WTC11 (cell line): ENCODE data around the gene RFPL1. TPM values are rescaled to one million over a fixed set of nuclear protein-coding genes. Genes with fewer than 3 reads are reported as not detected.
A peak's percentile ranks its signal among the peaks of the same experiment; 100 is the strongest.

Source experiments
- ATAC-seq: fragments of 200-7000 bp; cut with Tn5 transposase; 2 replicates; pipeline ENCODE4 v1.10.0; 2021; ENCODE audit warnings: mild to moderate bottlenecking, moderate library complexity
- CTCF ChIA-PET: fragments of 300-600 bp; sonication (Branson Sonifier 250); formaldehyde crosslinking; loops from one replicate; lab custom pipeline; 2021; ENCODE audit warnings: antibody characterized with exemption; lab: Charles Lee
- POLR2A ChIA-PET: fragments of 350-600 bp; sonication (Branson Sonifier 250); formaldehyde crosslinking; loops from one replicate; lab custom pipeline; 2021; ENCODE audit warnings: antibody characterized with exemption; lab: Charles Lee
- DNase-seq: peaks from one replicate; pipeline ENCODE4 v3.0.0; 2021; ENCODE audit warnings: low spot score
- H3K27ac Mint-ChIP-seq: 2 replicates; pipeline ENCODE4 v1.8.0; 2021; ENCODE audit warnings: mixed read lengths
- H3K27me3 Mint-ChIP-seq: 2 replicates; pipeline ENCODE4 v1.8.0; 2021; ENCODE audit warnings: low read depth, mild to moderate bottlenecking, moderate library complexity, mixed read lengths
- H3K36me3 Mint-ChIP-seq: 2 replicates; pipeline ENCODE4 v1.8.0; 2021; ENCODE audit warnings: mixed read lengths
- H3K4me1 Mint-ChIP-seq: 2 replicates; pipeline ENCODE4 v1.8.0; 2022; ENCODE audit warnings: mixed read lengths
- H3K4me3 Mint-ChIP-seq: 2 replicates; pipeline ENCODE4 v1.8.0; 2021; ENCODE audit warnings: mild to moderate bottlenecking, moderate library complexity, mixed read lengths
- H3K9me3 Mint-ChIP-seq: 2 replicates; pipeline ENCODE4 v1.8.0; 2021; ENCODE audit warnings: mixed read lengths
- AR ChIP-seq: fragments of 250-450 bp; sonication (Bioruptor Pico); IDR thresholded peaks from 2 replicates; pipeline ENCODE4 v1.9.0; 2021; ENCODE audit warnings: mild to moderate bottlenecking
- ARID4B ChIP-seq: sonication (generic); formaldehyde crosslinking; IDR thresholded peaks from 2 replicates; pipeline ENCODE4 v1.8.0; 2023; ENCODE audit warnings: missing genetic modification reagents, mild to moderate bottlenecking, borderline replicate concordance
- CTCF ChIP-seq: fragments of 200-600 bp; IDR thresholded peaks from 2 replicates; pipeline ENCODE4 v1.8.0; 2022; ENCODE audit warnings: antibody characterized with exemption
- FOXP4 ChIP-seq: sonication (generic); formaldehyde crosslinking; IDR thresholded peaks from 2 replicates; pipeline ENCODE4 v1.8.0; 2022; ENCODE audit warnings: mild to moderate bottlenecking, missing genetic modification reagents
- GRHL2 ChIP-seq: fragments of 250-450 bp; sonication (Bioruptor Pico); IDR thresholded peaks from 2 replicates; pipeline ENCODE4 v1.8.0; 2022; ENCODE audit warnings: mild to moderate bottlenecking, moderate library complexity; ENCODE audit not compliant: insufficient replicate concordance, severe bottlenecking
- MXD4 ChIP-seq: fragments of 250-450 bp; sonication (Bioruptor Pico); IDR thresholded peaks from 2 replicates; pipeline ENCODE4 v1.8.0; 2021; ENCODE audit warnings: mild to moderate bottlenecking, moderate library complexity, borderline replicate concordance
- NFYB ChIP-seq: sonication (generic); formaldehyde crosslinking; conservative IDR thresholded peaks from 2 replicates; pipeline ENCODE4 v1.8.0; 2022; ENCODE audit warnings: low read depth, missing genetic modification reagents
- OVOL2 ChIP-seq: fragments of 250-450 bp; sonication (Bioruptor Pico); IDR thresholded peaks from 2 replicates; pipeline ENCODE4 v1.9.0; 2021; ENCODE audit warnings: mild to moderate bottlenecking, borderline replicate concordance
- PRDM15 ChIP-seq: sonication (generic); formaldehyde crosslinking; IDR thresholded peaks from 2 replicates; pipeline ENCODE4 v1.8.0; 2022; ENCODE audit warnings: missing genetic modification reagents
- SMAD3 ChIP-seq: sonication (generic); formaldehyde crosslinking; IDR thresholded peaks from 2 replicates; pipeline ENCODE4 v1.8.0; 2022; ENCODE audit warnings: missing genetic modification reagents, mild to moderate bottlenecking, borderline replicate concordance
- SP1 ChIP-seq: sonication (generic); formaldehyde crosslinking; conservative IDR thresholded peaks from 2 replicates; pipeline ENCODE4 v1.8.1; 2022; ENCODE audit warnings: missing genetic modification reagents
- STAT6 ChIP-seq: sonication (generic); formaldehyde crosslinking; conservative IDR thresholded peaks from 2 replicates; pipeline ENCODE4 v1.8.1; 2023; ENCODE audit warnings: mild to moderate bottlenecking, low read depth, missing genetic modification reagents, moderate library complexity
- ZNF416 ChIP-seq: fragments of 250-450 bp; sonication (Bioruptor Pico); IDR thresholded peaks from 2 replicates; pipeline ENCODE4 v1.9.0; 2021; ENCODE audit warnings: mild to moderate bottlenecking, inconsistent platforms
- total RNA-seq: library from RNA; stranded (reverse); gene quantifications from 3 replicates; pipeline ENCODE4 v1.2.3, GENCODE V29; 2021

The RFPL1 gene
- total RNA-seq, 1 experiment from 2014 or later = not detected

GRCh38 chr22:29476116-29476515 lies 37.7 kb downstream of the RFPL1 start (continued):
- TF ChIP-seq FOXP4 (CRISPR knock-in tag) (no peak), STAT6 (CRISPR knock-in tag) (no peak), ZNF416 (CRISPR knock-in tag) (no peak), GRHL2 (CRISPR knock-in tag) (no peak)
- TF ChIP-seq, all 79 proteins: peak for 0

GRCh38 chr22:29477723-29478318 lies 39.4 kb downstream of the RFPL1 start:
- Mint-ChIP-seq H3K4me3 (peak overlapping the region; percentile 60), H3K27me3 (peaks cover 71% of the 10 kb centered on the region), H3K36me3 (no peaks in the 10 kb centered on the region), H3K27ac (no peak overlapping the region), H3K4me1 (peaks cover 42% of the 10 kb centered on the region), H3K9me3 (no peaks in the 10 kb centered on the region)
- ChIA-PET CTCF (interaction anchor here (0.5 kb wide), 1 partner anchor 118 kb away, joined by 3 read pairs; no protein-coding TSS in a partner anchor), POLR2A (no interaction called here)
- ATAC-seq (no peak), DNase-seq (no peak)
- TF ChIP-seq PRDM15 (CRISPR knock-in tag) = no peak
- no peak for TF ChIP-seq SMAD3 (CRISPR knock-in tag)
- TF ChIP-seq MXD4 (CRISPR knock-in tag) = no peak
- no peak for TF ChIP-seq ARID4B
- no peak for TF ChIP-seq AR (CRISPR knock-in tag)
- no peak for TF ChIP-seq CTCF
- no peak for TF ChIP-seq SP1 (CRISPR knock-in tag)
- TF ChIP-seq OVOL2 (CRISPR knock-in tag) = no peak
- TF ChIP-seq NFYB (CRISPR knock-in tag) = no peak
- TF ChIP-seq FOXP4 (CRISPR knock-in tag) = no peak
